ELR (cell line): ENCODE results near the gene KCNK7.

Experiments used
- DNase-seq: peaks from one replicate; pipeline ENCODE4 v3.0.0-alpha.2; 2015; ENCODE audit warnings: low read depth

Gene KCNK7

GRCh38 chr11:65557280-65558001 lies 38.2 kb downstream of the KCNK7 start:
- DNase-seq, result no peak

- peak; percentile 43 for DNase-seq
These were observed 38.9 kb downstream of the KCNK7 start for GRCh38 chr11:65556470-65557279.

GRCh38 chr11:65555693-65556231 lies 39.8 kb downstream of the KCNK7 start:
- DNase-seq, result peak; percentile 93

- DNase-seq, result no peak
These were observed 40.7 kb downstream of the KCNK7 start for GRCh38 chr11:65554842-65555430.

- DNase-seq, result no peak
These were observed 41.4 kb downstream of the KCNK7 start for GRCh38 chr11:65554057-65554818.

- DNase-seq, result no peak
These were observed 42.1 kb downstream of the KCNK7 start for GRCh38 chr11:65553301-65554001.

- no peak for DNase-seq
These were observed 43.1 kb downstream of the KCNK7 start for GRCh38 chr11:65552388-65552951.

GRCh38 chr11:65551572-65552387 lies 43.8 kb downstream of the KCNK7 start:
- DNase-seq, result peak; percentile 52

- no peak for DNase-seq
These were observed 46.5 kb downstream of the KCNK7 start for GRCh38 chr11:65549096-65549495.

- no peak for DNase-seq
These were observed 47.2 kb downstream of the KCNK7 start for GRCh38 chr11:65548395-65548794.

GRCh38 chr11:65547446-65548125 lies 48.0 kb downstream of the KCNK7 start:
- DNase-seq, result no peak

- peak; percentile 37 for DNase-seq
These were observed 49.2 kb downstream of the KCNK7 start for GRCh38 chr11:65546217-65546958.

GRCh38 chr11:65545853-65546216 lies 49.8 kb downstream of the KCNK7 start:
- DNase-seq, result no peak
